Measurements from ENCODE around the gene CES1.

DNA sequence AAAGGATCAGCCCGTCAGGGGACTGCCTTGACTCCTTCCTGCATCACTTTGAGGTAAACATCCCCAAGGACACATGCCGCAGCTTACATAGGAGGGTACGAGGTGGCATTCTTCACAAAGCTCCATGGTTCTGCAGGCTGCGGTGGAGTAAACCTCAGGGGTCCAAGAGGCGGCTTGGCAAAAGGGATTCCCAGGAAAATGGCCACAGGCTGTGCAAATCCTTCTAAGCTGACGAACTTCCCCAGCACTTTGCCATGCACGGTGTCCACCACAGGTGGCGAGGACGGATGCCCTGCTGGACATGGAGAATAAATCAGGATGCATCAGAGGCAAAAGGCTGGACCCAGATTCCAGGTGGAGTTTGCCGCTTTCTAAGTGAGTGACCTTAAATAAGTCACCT, 4.2 kb downstream of the CES1 start:
- TF ChIP-seq POLR2A (IDR thresholded peaks at IDR 0.05; ENCODE audit: low read depth, low read length), result no peak
- TF ChIP-seq PRDM15 (CRISPR knock-in tag; IDR thresholded peaks at IDR 0.05), result no peak
